Parathyroid adenoma (tissue), 2 donors: ENCODE results near the gene DGCR2.

ENCODE experiments used
- H2AFZ ChIP-seq: fragments of 300-600 bp; sonication (generic); one replicate; pipeline ENCODE4 v1.7.0; 2017; ENCODE audit warnings: antibody characterized with exemption, mild to moderate bottlenecking
- H3K27ac ChIP-seq: fragments of 300-600 bp; sonication (generic); one replicate; pipeline ENCODE4 v1.7.0; 2017
- H3K27me3 ChIP-seq: fragments of 300-600 bp; sonication (generic); one replicate; pipeline ENCODE4 v1.7.0; 2017; ENCODE audit warnings: low read length; ENCODE audit not compliant: control insufficient read depth, insufficient read depth
- H3K36me3 ChIP-seq: fragments of 300-600 bp; sonication (generic); one replicate; pipeline ENCODE4 v1.7.0; 2017; ENCODE audit warnings: low read length; ENCODE audit not compliant: control insufficient read depth, insufficient read depth
- H3K4me1 ChIP-seq: fragments of 300-600 bp; sonication (generic); one replicate; pipeline ENCODE4 v1.7.0; 2017; ENCODE audit warnings: control low read depth
- H3K4me2 ChIP-seq: fragments of 300-600 bp; sonication (generic); one replicate; pipeline ENCODE4 v1.7.0; 2017; ENCODE audit warnings: low read length
- H3K4me3 ChIP-seq: fragments of 300-600 bp; sonication (generic); one replicate; pipeline ENCODE4 v1.7.0; 2017; ENCODE audit warnings: low read depth, low read length
- H3K79me2 ChIP-seq: fragments of 300-600 bp; sonication (generic); one replicate; pipeline ENCODE4 v1.7.0; 2017; ENCODE audit warnings: control low read depth
- H3K9ac ChIP-seq: fragments of 300-600 bp; sonication (generic); one replicate; pipeline ENCODE4 v1.7.0; 2017; ENCODE audit warnings: mild to moderate bottlenecking
- H3K9me3 ChIP-seq: fragments of 300-600 bp; sonication (generic); one replicate; pipeline ENCODE4 v1.7.0; 2017; ENCODE audit warnings: low read length; ENCODE audit not compliant: control insufficient read depth
- CTCF ChIP-seq: fragments of 300-600 bp; sonication (generic); IDR thresholded peaks from one replicate; pipeline ENCODE4 v1.7.0; 2017; ENCODE audit warnings: antibody characterized with exemption, mild to moderate bottlenecking
- donor health status: primary hyperparathyroidism.

DGCR2 gene

GRCh38 chr22:19128009-19128401 lies 5.8 kb upstream of the DGCR2 start:
- no peak overlapping the region for H3K4me2 ChIP-seq
- no peaks in the 10 kb centered on the region for H3K36me3 ChIP-seq
- H3K9ac ChIP-seq: no peak overlapping the region
- H3K9me3 ChIP-seq: no peaks in the 10 kb centered on the region
- H3K27me3 ChIP-seq: no peaks in the 10 kb centered on the region
- TF ChIP-seq CTCF: no peak
- no peaks in the 10 kb centered on the region for H3K4me1 ChIP-seq
- no peak overlapping the region for H2AFZ ChIP-seq
- H3K79me2 ChIP-seq: no peaks in the 10 kb centered on the region
- no peak overlapping the region for H3K4me3 ChIP-seq
- H3K27ac ChIP-seq: no peak overlapping the region

- no peak overlapping the region for H3K4me2 ChIP-seq
- no peaks in the 10 kb centered on the region for H3K27me3 ChIP-seq
- H3K36me3 ChIP-seq: no peaks in the 10 kb centered on the region
- no peak overlapping the region for H3K9ac ChIP-seq
- H3K79me2 ChIP-seq: no peaks in the 10 kb centered on the region
- no peak overlapping the region for H3K27ac ChIP-seq
- TF ChIP-seq CTCF: no peak
- no peaks in the 10 kb centered on the region for H3K4me1 ChIP-seq
- H3K4me3 ChIP-seq: no peak overlapping the region
- no peak overlapping the region for H2AFZ ChIP-seq
- no peaks in the 10 kb centered on the region for H3K9me3 ChIP-seq
Observed at GRCh38 chr22:19127329-19128008, 5.3 kb upstream of the DGCR2 start.

GRCh38 chr22:19126309-19127273 lies 4.4 kb upstream of the DGCR2 start:
- no peak for TF ChIP-seq CTCF
- Histone ChIP-seq H3K27ac (no peak overlapping the region), H3K4me2 (no peak overlapping the region), H2AFZ (no peak overlapping the region), H3K4me3 (no peak overlapping the region), H3K27me3 (no peaks in the 10 kb centered on the region), H3K4me1 (no peaks in the 10 kb centered on the region), H3K9ac (no peak overlapping the region), H3K9me3 (no peaks in the 10 kb centered on the region), H3K79me2 (no peaks in the 10 kb centered on the region), H3K36me3 (no peaks in the 10 kb centered on the region)

GRCh38 chr22:19125474-19126308 lies 3.5 kb upstream of the DGCR2 start:
- H3K9me3 ChIP-seq: no peaks in the 10 kb centered on the region
- no peak overlapping the region for H3K4me3 ChIP-seq
- H3K4me2 ChIP-seq: no peak overlapping the region
- H3K79me2 ChIP-seq: peaks cover 2% of the 10 kb centered on the region
- H3K36me3 ChIP-seq: no peaks in the 10 kb centered on the region
- no peak for TF ChIP-seq CTCF
- no peaks in the 10 kb centered on the region for H3K27me3 ChIP-seq
- H3K4me1 ChIP-seq: peaks cover 2% of the 10 kb centered on the region
- no peak overlapping the region for H3K9ac ChIP-seq
- no peak overlapping the region for H3K27ac ChIP-seq
- no peak overlapping the region for H2AFZ ChIP-seq
